Heart left ventricle (tissue), 13 donors: Measurements from ENCODE around the gene MYOZ3.

ENCODE experiments used
- CTCF ChIP-seq, 12 donors: fragments of 200-600 bp; sonication (generic) in 4 of 12; IDR thresholded peaks; one replicate each; pipeline versions ENCODE4 v1.5.0 to v1.8.0; 2018 to 2022; ENCODE audit warnings: antibody characterized with exemption in 12 of 12, mild to moderate bottlenecking in 5 of 12
- POLR2A ChIP-seq, 2 donors: fragments of 450-650 bp; IDR thresholded peaks; one replicate each; pipeline ENCODE4 v1.6.1; 2017; ENCODE audit warnings: antibody characterized with exemption in 2 of 2, mild to moderate bottlenecking in 2 of 2, moderate library complexity in 2 of 2
- donor health status: ischemic (EF 13 %, LVEDD 7.1; RV severe dilation, severe dysfunction).
- donor health status: DM: no; HTN: yes; CAD: no.
- donor health status: DM: no; HTN: no; CAD: no.
- donor health status: ischemic (EF 25% LVEDD 6.9; RV normal size, moderate dysfunction).
- donor health status: ischemic (EF 25% LVEDD 5.7; RV mildly dilated, moderate dysfunction).
- donor health status: ischemic (EF 35%, LVEDD 5.7; RV mildly dilated, moderate dysfunction).
- donor health status: nonischemic (EF 11% LVEDD 7.7; RV severe dilation, severe dysfunction).
- donor health status: DM: yes; HTN: yes; CAD: no.
- donor health status: PGD.
- donor health status: ischemic (EF 29% LVEDD 5.4; RV normal size, mild dysfunction).
- donor health status: nonischemic (EF 23%, LVEDD 6.1; RV moderate dilation, normal function).

DNA sequence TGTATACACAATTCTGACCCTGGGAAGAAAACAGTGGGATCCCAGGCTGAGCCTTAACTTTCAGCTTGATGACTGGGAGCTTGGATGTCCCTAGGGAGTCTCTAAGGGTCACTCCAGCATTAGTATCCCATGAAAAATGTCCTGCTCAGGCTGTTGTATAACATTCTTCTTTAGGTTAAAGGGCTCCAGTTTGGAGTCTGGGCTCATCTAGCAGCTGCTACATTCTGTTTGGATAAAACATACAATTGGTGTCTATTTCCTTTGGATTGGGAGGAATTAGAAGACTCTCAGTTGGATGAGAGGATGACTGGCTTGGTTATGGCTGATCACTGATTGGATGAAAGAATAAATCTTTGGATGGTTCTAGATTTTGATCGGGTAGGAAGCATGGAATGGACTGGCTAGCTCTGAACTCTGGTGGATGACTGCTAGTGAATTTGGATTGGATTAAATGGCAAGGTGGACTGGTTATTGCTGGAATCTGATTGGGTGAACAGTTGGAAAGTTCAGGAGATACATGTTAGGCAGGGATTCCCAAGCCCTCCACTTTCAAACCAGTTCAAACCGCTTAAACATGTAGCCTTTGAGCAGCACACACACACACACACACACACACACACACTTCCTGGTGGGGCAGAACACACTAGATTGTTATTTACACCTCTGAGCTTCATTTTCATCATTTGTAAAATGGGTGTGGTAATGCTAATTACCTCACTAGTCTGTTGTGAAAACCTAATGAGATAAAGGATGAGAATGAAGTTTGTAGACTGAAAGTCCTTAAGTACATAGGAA is 7.1 kb upstream of the MYOZ3 start:
- no peak for TF ChIP-seq CTCF (IDR thresholded peaks at IDR 0.05)
- no peak for TF ChIP-seq POLR2A (IDR thresholded peaks at IDR 0.05)
